Measurements from ENCODE around the gene DTX3L.

Gene DTX3L

DNA sequence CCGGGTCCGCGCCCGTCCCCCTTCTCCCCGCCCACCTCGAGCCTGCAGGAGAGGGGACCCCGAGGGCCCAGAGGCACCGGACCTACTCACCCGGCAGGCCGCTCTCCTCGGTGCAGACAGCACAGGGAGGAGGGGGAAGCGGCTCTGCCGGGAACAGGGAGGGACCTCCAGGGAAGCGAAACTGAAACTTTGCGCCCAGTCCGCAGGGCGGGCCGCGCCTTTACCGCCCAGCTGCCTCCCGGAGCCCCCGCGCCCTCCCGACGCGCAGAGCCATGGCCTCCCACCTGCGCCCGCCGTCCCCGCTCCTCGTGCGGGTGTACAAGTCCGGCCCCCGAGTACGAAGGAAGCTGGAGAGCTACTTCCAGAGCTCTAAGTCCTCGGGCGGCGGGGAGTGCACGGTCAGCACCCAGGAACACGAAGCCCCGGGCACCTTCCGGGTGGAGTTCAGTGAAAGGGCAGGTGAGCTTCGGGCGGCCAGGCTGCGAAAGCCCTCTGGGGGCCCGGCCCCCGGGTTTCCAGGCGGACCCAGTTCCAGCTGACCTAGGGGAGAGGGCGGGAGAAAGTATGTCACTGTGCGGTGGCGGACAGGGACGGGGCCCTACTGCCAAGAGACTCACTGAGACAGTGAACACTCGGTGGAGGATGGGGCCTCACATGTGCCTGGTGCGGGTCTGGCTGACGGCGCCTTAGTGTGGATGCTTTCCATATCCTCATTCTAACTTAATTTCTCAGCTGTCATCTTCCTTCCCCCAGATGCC is at the start of gene DTX3L, which contains the start of gene PARP9:
Gene DTX3L (plus strand): TSS at position 184 of the 758 bp plus-strand sequence. CDS start 89 bp downstream, at position 273.
Gene PARP9 (minus strand): TSS at position 146 of the 758 bp plus-strand sequence. CDS start 4,680 bp downstream, outside the sequence.
- DNase-seq, result peak; percentile 12

DNA sequence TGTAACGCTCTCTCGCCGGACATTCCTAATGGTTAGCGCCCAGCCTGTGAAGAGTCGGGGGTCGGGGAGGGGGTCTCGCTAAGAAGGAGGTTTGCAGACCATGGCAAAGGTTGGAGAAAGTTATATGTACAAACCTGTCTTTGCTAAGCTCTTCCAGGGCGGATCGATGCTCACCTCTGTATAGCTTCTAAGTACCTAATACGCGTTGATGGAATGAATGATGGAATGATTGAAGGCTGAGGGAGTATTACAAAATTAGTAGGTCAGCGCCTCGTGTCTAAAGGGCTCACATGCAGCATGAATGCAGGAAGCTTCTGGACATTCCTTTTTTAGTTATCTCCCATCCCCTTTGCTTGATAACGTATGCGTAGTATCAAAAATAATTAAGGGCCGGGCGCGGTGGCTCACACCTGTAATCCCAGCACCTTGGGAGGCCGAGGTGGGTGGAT is 49.1 kb upstream of the DTX3L start:
- no peak for DNase-seq

DNA sequence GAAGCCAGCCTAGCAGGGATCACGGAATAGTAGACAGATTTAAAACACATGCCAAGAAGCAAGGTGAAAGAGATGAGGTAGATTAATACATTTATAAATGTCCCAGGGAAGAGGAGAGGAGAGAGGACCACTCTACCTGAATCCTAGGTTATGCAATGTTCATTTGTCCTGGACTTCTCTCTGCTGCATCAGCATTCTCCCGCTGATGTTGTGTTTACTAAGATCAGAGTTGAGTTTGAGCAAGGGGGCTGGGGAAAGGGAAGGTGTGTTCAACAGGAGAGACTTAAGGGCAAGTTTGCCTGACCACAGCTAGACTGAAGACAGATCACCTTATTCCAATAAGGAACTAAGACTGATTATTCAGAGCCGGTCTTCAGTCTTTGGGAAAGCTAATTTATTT is 48.3 kb upstream of the DTX3L start:
- no peak for DNase-seq

DNA sequence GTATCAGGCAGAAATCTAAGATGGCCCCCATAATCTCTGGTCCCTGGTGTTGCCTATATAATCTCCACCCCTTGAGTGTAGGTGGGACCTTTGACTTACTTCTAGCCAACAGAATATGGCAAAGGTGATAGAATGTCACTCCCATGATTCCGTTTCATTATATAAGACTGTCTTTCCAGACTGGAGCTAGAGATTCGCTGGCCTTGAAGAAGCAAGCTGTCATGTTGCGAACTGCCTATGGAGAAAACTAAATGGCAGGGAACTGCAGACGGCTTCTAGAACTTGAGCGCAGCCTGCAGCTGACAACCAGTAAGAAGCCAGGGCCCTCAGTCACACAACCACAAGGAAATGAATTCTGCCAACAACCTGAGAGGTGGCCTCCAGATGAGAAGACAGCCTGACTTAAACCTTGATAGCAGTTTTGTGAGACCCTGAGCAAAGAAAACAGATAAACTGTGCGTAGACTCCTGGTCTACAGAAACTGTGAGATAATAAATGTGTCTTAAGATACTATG is 47.2 kb upstream of the DTX3L start:
- no peak for DNase-seq

DNA sequence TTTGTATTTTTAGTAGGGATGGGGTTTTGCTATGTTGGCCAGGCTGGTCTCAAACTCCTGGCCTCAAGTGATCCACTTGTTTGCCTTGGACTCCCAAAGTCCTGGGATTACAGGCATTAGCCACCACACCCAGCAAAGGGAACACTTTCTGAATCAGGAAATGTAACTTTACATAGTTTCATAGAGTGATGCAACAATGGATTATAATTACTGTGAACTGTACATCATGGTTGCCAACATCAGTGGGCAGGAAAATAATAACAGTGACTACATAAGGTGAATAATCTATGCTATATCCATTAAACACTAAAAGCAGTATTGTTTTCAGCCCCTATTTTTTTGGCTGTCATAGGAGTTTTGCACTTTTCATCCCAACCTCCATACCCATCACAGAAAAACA is 44.4 kb upstream of the DTX3L start:
- no peak for DNase-seq

DNA sequence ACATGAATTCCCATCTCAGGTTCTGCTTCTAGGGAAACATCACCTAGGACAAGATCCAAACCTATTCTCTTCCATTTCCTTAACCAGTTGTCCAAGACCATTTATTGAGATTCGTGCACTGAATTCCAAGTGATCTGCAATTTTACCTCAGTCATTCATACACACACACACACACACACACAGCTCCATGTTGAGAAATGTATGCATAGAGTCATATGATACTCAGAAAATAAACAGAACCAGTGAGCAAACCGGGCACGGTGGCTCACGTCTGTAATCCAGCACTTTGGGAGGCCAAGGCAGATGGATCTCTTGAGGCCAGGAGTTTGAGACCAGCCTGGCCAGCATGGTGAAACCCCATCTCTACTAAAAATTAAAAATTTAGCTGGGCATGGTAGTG is 43.3 kb upstream of the DTX3L start:
- DNase-seq, result no peak

DNA sequence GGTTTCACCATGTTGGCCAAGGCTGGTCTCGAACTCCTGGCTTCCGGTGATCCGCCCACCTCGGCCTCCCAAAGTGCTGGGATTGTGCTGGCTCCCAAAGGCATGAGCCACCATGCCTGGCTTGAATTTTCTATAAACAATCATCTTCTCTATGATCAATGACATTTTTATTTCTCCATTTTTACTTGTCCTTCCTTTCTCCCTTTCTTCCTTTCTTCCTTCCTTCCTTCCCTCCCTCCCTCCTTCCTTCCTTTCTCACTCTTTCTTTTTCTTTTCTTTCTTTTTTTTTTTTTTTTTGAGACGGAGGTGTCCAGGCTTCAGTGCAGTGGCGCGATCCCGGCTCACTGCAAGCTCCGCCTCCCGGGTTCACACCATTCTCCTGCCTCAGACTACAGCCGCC is 40.8 kb upstream of the DTX3L start:
- no peak for DNase-seq

DNA sequence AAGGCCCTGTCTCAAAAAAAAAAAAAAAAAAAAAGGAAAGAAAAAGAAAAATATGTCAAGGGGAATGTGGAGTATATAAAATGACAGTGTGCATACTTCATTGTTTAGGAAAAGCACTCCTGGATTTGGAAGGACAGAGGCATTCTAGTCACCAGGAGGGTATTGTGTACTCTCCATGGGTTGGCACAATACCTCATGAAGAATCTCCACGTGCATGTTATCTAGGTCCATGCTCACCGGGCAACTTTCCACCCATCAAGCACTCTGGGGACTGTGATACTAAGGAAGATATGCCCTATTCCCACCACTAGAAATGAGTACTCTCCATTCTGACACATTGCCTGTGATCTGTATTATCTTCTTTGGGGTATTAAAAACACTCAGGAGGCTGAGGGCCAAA is 34.0 kb upstream of the DTX3L start:
- no peak for DNase-seq

DNA sequence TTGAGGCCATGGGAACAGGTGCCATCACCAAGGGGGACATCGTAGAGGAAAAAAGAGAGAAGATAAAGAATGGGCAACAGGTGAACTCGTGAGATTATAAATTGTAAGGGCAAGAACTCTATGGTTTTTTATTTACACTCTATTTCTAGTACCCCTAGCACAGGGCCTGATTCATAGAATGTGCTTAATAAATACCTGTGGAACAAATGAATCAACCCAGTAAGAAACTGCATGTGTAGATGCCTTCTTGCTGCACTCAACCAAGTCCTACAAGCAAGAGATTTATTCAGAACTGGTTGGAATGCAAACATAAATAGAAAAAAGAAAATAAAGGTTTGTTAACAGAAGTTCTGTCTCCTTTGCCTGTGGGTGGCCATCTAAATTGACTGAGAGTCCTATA is 30.7 kb upstream of the DTX3L start:
- DNase-seq, result no peak

DNA sequence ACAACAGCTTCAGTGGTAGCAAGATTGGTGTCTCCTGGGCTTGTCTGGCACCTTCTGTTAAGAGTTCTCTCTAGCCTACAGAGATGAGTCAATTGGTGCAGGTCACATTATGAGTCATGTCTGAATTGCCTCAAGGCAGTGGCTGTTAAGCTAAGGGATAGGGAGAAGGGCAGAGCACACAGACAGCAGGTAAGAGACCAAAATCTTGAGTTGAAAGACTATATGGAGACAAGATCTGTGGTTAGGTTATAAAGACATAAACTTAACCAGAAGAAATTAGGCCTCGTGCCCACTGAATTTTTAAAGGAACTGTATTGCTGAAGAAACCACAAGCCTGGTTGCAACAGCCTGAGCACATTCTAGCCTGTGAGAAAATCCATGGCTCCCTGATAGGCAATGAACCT is 30.2 kb upstream of the DTX3L start:
- DNase-seq, result no peak

DNA sequence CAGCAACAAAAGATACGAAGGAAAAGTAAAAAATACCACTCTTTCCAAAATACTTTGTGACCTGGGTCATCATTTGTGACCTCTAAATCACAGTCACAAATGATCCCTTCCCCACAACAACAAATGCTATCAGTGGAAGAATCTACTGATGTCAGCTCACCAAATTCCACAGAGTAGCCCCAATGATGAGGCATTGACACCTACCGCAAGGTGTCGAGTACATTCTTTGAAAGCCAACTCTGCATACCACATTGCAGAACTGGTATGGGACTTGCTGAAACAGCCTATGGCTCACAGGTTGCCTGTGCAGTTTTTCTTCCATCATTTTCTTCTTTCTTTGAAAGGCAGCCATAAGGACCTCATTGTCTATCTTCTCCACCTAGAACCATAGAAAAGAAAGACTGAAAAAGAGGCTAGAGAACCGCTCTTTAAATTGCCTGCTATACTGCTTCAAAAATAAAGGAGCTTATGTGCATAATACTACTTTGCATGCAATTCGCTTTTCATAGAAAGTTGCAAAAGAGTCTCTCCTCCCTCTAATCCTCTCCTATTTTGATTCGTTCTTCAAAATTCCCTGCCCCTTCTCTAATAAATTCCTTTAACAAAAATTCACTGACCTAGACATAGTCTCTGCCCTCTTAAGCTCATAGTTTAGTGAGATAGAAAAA is 28.0 kb upstream of the DTX3L start:
- no peak for DNase-seq

DNA sequence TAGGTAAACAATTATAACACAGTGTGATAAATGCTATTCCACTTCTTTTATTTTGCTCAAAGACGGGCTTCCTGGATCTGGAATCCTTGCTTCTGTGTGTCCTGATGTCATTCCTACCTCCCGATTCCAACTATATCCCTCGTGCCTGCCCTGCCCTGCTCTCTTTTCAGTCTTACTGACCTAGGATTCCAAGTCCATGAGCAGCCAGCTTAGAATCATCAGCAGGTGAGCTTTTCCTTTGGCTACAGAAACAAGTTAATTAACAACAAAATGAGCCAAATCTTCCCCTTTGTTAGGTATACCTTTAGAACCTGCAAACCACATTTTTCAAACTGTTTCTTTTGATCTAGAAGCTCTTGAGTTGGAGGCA is 27.5 kb upstream of the DTX3L start:
- no peak for DNase-seq

DNA sequence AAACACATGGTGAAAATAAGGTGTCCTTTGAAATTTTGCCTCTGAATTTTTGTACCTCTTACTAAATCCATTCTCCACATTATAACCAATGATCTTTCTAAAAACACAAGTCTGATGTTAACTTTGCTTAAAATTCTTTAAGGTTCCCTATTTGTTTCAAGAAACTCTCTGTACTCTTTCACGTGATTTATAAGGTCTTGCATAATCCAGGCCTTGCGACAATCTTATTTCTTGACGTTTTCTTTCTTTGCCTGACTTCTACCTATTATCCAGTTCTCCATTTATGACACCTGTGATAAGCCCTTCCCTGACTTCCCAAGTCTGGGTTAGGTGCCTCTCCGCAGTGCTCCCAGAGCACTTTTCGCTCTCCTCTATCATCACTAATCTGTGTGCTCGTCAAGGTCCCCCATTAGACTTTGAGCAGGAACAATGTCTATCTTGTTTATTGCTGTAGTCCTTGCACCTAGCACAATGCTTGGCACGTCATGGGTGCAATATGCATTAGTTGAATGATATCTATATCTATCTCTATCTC is 25.1 kb upstream of the DTX3L start:
- no peak for DNase-seq

DNA sequence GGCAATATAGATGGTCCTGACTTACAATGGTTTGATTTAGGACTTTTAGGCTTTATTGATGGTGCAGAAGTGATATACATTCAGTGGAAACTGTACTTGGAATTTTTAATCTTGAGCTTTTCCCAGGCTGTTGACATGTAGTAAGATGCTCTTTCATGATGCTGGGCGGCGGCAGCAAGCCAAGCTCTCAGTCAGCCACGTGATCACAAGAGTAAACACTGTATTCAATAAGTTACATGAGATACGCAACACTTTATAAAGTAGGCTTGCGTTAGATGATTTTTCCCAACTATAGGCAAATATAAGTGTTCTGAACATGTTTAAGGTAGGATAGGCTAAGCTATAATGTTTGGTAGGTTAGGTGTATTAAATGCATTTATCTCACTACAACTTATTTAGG is 18.0 kb upstream of the DTX3L start:
- DNase-seq, result peak; percentile 10

DNA sequence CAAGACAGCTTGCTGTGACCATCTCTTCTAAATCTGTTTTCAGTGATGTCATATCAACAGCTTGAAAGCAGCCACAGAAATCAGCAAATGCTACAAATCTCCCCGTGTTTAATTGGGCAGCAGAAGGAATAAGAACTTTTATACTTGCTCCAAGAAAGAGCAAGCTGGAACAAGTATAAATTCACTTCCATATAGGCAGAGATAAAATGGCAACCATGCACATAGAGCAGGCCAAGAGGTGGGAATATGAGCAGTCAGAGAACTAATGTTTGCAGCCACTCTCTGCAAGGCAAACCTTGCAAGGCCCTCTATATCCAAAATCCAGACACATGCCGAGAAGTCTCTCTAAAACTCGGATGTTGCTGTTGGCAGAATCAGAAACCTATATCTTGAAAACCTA is 16.1 kb upstream of the DTX3L start:
- no peak for DNase-seq

DNA sequence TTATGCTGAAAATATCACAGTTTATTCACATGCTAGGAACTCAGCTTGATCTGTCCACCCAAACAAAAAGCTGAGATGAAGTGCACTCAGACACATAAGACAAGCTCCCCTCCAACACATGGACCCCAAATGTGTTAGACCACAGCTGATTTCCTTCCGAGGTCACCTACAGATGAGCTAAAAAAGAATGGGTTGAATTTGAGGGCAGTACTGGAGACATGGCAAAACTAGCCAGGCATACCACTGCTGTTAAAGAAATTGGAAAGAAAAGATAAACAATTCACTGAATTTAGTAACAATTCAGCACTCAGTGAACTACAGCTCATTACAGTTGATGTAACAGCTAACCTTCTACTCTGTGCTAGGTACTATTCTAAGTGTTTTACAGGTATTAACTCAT is 15.5 kb upstream of the DTX3L start:
- no peak for DNase-seq

DNA sequence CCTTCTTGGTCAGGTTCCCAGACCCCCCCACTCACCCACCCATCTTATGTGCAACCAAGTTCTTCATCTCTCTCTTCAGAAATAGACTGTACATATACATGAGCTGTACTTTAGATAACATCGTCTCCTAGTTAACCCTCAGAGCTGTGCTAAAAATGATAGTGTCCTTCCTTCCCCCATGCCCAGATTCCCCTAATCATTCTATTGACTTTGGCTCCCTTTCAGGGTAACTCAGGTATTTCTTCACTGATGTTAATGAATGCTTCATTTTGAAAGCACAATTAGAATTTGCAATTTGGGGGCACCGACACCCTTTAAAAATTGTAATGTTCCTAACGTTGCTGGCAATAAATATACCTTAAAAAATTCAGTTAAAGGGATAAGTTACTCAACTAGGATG is 11.0 kb upstream of the DTX3L start:
- no peak for DNase-seq

DNA sequence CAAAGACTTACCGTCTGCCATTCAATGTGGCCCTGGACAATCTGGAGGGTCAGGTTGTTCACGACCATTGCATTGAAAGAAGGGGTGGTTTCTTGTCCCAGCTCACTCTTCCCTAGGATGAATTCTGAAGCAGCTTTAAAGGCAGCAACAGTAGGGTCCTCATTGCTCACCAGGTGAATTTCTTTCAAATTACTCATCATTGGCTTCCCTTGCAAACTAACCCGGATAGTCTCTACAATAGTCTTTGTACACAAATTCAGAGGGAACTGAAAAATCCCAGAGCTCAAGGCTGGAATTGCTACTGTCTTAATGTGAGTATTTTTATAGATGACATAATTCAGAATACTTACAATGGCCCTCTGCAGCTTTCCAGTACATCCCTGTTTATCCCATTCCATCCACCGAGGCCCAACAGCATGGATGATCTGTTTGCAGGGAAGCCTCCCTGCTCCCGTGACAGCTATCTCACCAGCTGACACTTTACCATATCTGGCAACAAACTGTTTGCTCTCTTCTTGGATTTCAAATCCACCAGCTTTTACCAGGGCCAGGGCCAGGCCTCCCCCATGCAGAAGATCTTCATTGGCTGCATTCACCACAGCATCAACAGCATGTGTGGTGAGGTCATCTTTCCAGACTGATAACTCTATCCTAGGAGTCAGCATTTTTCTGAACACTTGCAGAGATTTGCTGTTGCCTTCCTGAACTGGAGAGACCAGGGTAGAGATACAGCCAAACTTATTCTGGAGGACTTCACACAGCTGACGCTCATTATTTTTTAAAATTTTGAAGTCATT is 8.7 kb upstream of the DTX3L start:
- DNase-seq, result no peak

DNA sequence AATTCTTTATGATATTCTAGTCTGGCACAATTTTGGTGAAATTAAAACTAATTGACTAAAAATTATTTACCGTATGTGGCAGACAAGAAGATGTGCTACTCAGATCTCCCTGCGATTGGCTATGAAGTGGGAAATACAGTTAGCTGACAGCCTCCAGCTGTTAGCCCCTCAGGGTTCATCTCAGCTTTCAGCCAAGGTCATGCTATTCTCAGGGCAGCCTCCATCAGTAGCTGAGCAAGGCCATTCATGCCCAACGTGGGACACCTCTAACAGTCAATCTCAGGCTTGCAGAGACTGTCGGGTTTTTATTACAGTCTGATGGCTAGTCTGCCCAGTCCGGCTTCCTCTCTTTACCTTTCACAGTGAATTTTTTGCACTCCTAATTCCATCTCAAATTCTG is 6.8 kb upstream of the DTX3L start:
- no peak for DNase-seq

DNA sequence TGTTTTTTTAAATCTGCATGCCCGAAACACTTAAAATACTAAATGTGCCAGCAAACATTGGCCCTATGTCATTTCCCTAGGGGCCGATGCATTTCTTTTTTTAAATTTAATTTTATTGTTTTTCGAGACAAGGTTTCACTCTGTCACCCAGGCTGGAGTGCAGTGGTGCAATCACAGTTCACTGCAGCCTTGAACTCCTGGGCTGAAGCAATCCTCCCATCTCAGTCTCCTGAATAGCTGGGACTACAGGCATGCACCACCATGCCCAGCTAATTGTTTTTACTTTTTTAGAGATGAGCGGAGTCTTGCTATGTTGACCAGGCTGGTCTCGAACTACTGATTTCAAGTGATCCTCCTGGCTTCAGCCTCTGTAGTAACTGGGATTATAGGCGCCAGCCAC is 5.5 kb upstream of the DTX3L start:
- no peak for DNase-seq

DNA sequence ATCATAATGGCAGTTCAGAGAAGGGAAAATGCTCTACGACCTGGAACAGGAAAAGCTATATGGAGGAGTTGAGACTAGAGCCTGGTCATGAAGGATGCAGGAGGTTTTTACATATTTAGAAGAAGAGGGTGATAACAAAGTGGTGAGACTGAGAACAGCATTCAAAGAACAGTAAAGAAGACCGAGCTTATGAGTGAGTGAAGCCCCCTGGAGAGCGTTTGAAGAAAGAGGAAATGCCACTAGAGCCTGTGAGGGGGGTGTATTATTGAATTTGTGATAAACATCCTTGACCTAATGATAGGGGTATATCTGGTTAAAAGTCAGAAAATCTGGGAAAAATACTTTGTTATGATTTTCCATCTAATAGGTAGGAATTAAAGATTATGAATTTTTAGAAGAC is 4.2 kb upstream of the DTX3L start:
- DNase-seq, result no peak

DNA sequence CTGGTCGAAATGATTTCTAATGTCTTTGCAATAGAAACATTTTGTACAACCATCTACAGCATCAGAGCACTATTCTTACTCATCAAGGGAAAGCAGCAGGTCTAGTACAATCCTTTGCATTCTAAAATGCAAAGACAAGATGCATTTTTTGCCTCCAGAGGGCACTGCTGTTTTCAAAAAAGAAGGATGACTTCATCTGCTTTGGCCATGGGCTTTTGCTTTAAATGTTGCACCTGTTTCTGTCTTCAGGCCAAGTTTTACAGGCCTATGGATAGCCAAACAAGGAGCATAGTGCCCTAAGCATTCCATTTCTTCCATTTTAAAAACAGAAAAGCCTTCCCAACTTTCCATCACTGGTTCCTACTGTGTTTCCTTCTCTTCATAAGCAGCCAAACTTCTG is 3.5 kb upstream of the DTX3L start:
- no peak for DNase-seq

All from NCI-H748 treated with DMSO at 0.1 percent for 48 hours (cell line).